ENCODE measurements around the gene SPSB4.

SPSB4 gene

GRCh38 chr3:141105828-141106628, 54.9 kb downstream of the SPSB4 start:
- TF ChIP-seq, protein P1, sequence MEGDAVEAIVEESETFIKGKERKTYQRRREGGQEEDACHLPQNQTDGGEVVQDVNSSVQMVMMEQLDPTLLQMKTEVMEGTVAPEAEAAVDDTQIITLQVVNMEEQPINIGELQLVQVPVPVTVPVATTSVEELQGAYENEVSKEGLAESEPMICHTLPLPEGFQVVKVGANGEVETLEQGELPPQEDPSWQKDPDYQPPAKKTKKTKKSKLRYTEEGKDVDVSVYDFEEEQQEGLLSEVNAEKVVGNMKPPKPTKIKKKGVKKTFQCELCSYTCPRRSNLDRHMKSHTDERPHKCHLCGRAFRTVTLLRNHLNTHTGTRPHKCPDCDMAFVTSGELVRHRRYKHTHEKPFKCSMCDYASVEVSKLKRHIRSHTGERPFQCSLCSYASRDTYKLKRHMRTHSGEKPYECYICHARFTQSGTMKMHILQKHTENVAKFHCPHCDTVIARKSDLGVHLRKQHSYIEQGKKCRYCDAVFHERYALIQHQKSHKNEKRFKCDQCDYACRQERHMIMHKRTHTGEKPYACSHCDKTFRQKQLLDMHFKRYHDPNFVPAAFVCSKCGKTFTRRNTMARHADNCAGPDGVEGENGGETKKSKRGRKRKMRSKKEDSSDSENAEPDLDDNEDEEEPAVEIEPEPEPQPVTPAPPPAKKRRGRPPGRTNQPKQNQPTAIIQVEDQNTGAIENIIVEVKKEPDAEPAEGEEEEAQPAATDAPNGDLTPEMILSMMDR (IDR thresholded peaks at IDR 0.05; ENCODE audit: low read depth, low read length): peak; percentile 44
- no peak overlapping the region for H3K4me3 ChIP-seq (ENCODE audit: low read depth, low read length)

DNA sequence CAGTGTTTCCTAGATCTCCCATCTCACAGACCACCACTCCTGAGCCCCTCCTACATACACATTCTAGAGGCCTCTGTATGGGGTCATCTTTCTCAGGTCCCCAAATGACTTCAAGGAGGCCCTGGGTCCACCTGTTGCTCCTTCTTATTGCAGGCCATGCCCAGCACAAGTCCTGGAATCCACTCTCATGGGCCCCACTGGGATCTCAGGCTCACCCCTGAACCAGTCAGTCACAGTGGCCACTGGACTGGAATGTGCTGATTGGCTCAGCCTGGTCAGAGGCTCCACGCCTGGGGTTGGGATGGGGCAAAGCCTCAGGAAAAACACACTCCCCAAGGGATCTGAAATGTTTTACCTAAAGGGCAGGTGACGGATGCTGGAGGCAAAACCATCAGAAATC, 55.7 kb downstream of the SPSB4 start:
- H3K4me3 ChIP-seq (ENCODE audit: low read depth, low read length): no peak overlapping the region
- TF ChIP-seq, protein P1 (IDR thresholded peaks at IDR 0.05; ENCODE audit: low read depth, low read length): no peak

DNA sequence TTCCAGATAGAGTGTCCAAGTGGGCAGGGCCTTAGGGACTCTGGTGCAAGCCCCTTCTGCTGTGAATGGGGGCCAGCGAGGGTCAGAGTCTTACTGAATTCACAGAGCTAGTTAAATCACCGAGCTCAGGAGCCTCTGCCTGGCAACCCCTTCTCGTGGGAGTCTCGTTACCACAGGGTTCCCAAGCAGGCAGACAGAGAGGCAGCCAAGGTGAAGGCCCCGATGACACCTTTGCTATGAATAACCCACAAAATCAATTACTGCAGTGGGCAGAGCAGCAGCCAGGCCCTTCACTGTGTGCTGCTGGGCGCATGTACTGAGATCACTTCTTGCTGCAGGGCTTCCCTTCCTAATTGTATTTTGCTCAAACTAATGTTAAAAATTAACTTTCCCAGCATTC, 56.9 kb downstream of the SPSB4 start:
- TF ChIP-seq, protein P1 (IDR thresholded peaks at IDR 0.05; ENCODE audit: low read depth, low read length): no peak

GRCh38 chr3:141109751-141110150, 58.6 kb downstream of the SPSB4 start:
- TF ChIP-seq, protein P1 (IDR thresholded peaks at IDR 0.05; ENCODE audit: low read depth, low read length): no peak
- H3K4me3 ChIP-seq (ENCODE audit: low read depth, low read length): no peak overlapping the region

More for the DNA sequence above, 56.9 kb downstream of the SPSB4 start:
- no peak overlapping the region for H3K4me3 ChIP-seq (ENCODE audit: low read depth, low read length)

DNA sequence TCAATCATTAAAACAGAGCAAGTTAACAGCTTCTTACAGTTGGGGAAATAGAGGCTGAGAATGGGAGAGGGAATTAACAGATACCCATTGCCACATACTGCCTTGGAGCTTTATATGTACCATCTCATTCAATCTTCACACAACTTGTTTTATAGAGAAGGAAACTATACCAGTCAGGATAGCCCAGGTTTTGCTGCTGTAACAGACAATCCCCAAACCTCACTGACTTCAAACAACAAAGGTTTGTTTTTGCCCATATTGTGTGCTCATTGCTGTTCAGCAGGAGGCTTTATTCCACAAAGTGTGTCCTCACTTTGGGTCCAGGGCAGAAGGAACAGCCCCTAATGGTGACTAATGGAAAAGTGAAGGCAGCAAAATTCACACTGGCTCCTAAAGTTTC, 59.2 kb downstream of the SPSB4 start:
- H3K4me3 ChIP-seq (ENCODE audit: low read depth, low read length): no peak overlapping the region
- TF ChIP-seq, protein P1 (IDR thresholded peaks at IDR 0.05; ENCODE audit: low read depth, low read length): no peak

DNA sequence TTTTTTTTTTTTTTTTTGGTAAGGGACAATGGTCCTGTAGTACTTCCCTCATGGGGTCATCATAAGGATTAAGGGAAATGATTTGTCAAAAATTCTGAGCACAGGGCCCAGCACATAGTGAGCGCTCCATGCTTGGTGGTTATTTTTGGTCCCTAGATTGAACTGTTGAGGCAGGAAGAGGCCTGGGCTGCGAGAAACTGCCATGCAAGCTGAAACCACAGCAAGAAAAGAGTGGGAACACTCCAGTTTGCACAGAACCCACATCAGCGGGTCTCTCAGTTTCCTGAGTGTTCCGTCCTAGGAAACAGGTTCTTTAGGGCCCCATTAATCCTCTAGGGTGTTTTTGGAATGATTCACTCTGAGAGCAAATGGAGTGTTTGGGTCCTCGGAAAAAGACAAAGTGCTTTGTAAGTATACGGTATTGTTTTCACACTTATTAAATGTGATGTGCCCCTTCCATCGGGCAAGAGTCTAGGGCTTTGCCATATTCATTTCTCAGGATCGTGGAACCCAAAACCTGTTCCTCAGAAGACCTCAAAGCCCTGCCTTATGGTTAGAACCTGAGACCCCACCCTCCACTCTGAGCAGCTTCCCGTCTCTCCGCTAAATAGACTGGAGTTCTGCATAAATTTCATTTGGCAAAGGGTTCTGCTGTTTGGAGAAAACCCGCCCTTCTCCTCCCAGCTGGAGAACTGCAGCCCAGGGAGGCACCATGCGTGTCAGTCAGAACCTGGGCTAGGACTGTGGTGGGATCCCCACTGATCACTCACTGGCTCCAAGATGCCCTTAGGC, 60.4 kb downstream of the SPSB4 start:
- H3K4me3 ChIP-seq (ENCODE audit: low read depth, low read length): no peak overlapping the region
- TF ChIP-seq, protein P1 (IDR thresholded peaks at IDR 0.05; ENCODE audit: low read depth, low read length): no peak

All from WI38 (cell line).